Kidney epithelial cell (primary cell): ENCODE data around the gene SRRM2. TPM values are rescaled to one million over a fixed set of nuclear protein-coding genes. Genes with fewer than 3 reads are reported as not detected.
"Not testable (repeated sequence)": the region's sequence is repeated elsewhere in the genome, so short reads cannot be mapped to it uniquely, and the experiment has no call there.

Experiments
- DNase-seq: peaks from one replicate; pipeline ENCODE4 v3.0.0-alpha.2; 2010; ENCODE audit warnings: low read depth
- H3K27me3 ChIP-seq: 2 replicates; pipeline ENCODE4 v1.6.0; 2011; ENCODE audit warnings: low read length; ENCODE audit not compliant: control insufficient read depth, insufficient read depth
- H3K36me3 ChIP-seq: 2 replicates; pipeline ENCODE4 v1.5.1; 2011; ENCODE audit warnings: low read length; ENCODE audit not compliant: control insufficient read depth, insufficient read depth
- H3K4me3 ChIP-seq: 2 replicates; pipeline ENCODE4 v1.5.1; 2011; ENCODE audit warnings: low read depth, mild to moderate bottlenecking, control low read depth, low read length
- CTCF ChIP-seq: IDR thresholded peaks from 2 replicates; pipeline ENCODE4 v1.5.1; 2011; ENCODE audit warnings: mild to moderate bottlenecking, moderate library complexity, low read length, control low read depth, inconsistent platforms; ENCODE audit not compliant: insufficient read depth, poor library complexity, severe bottlenecking
- total RNA-seq: library from RNA; depleted of rRNA; stranded (reverse); fragments of >200 nt; gene quantifications from 2 replicates; pipeline ENCODE4 v1.2.3, GENCODE V29; 2015

The SRRM2 gene
- total RNA-seq, 1 donor from 2014 or later: 82.6 TPM

GRCh38 chr16:2720719-2721633 lies 31.5 kb upstream of the SRRM2 start:
- Histone ChIP-seq H3K36me3 (no peaks in the 10 kb centered on the region), H3K27me3 (peaks cover 11% of the 10 kb centered on the region), H3K4me3 (peak overlapping the region; percentile 68)
- no peak for DNase-seq
- no peak for TF ChIP-seq CTCF

GRCh38 chr16:2721634-2722173 lies 30.7 kb upstream of the SRRM2 start:
- peak overlapping the region; percentile 68 for H3K4me3 ChIP-seq
- not testable (repeated sequence) for H3K27me3 ChIP-seq, H3K36me3 ChIP-seq, DNase-seq

- DNase-seq: no peak
- Histone ChIP-seq H3K4me3 (no peak overlapping the region), H3K27me3 (peaks cover 5% of the 10 kb centered on the region), H3K36me3 (no peaks in the 10 kb centered on the region)
- no peak for TF ChIP-seq CTCF
Observed at GRCh38 chr16:2724088-2724676, 28.3 kb upstream of the SRRM2 start.

- Histone ChIP-seq H3K36me3 (no peaks in the 10 kb centered on the region), H3K27me3 (peaks cover 5% of the 10 kb centered on the region), H3K4me3 (no peak overlapping the region)
- no peak for TF ChIP-seq CTCF
- no peak for DNase-seq
Observed at GRCh38 chr16:2724816-2725348, 27.6 kb upstream of the SRRM2 start.

- peaks cover 5% of the 10 kb centered on the region for H3K27me3 ChIP-seq
- DNase-seq: no peak
- TF ChIP-seq CTCF: no peak
- H3K4me3 ChIP-seq: no peak overlapping the region
- no peaks in the 10 kb centered on the region for H3K36me3 ChIP-seq
Observed at GRCh38 chr16:2726923-2727322, 25.5 kb upstream of the SRRM2 start.

GRCh38 chr16:2728034-2728433 lies 24.4 kb upstream of the SRRM2 start:
- peaks cover 5% of the 10 kb centered on the region for H3K27me3 ChIP-seq
- H3K4me3 ChIP-seq: no peak overlapping the region
- no peak for TF ChIP-seq CTCF
- DNase-seq: no peak
- no peaks in the 10 kb centered on the region for H3K36me3 ChIP-seq
